Embryonic facial prominence (tissue), 1 donor: ENCODE results near the gene METTL25B.
A peak's percentile ranks its signal among the peaks of the same experiment; 100 is the strongest.

ENCODE experiments used
- DNase-seq: peaks from one replicate; pipeline ENCODE4 v3.0.0-alpha.2; 2016; ENCODE audit errors: extremely low spot score

The METTL25B gene

GRCh38 chr1:156726549-156727226, 1.6 kb upstream of the METTL25B start:
- no peak for DNase-seq

DNA sequence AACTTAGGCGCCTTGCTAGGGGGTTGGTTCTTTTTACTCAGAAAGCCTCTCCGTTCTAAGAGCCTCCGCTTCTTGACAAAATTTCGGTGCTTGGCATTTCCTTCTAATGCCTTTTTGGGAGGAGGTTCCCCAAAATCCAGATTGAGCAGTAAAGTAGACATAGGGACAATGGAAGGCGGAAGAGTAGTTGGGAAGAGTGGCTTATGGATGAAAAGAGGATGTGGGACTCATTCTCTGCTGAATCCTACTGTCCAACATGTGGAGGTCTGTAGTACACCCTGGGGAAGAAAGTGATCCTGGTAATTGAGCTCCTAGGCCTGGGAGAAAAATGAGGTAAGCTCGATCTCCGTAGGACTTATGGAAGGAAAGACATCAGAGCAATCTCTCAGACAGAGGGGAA, 777 bp upstream of the METTL25B start:
- DNase-seq, result no peak

DNA sequence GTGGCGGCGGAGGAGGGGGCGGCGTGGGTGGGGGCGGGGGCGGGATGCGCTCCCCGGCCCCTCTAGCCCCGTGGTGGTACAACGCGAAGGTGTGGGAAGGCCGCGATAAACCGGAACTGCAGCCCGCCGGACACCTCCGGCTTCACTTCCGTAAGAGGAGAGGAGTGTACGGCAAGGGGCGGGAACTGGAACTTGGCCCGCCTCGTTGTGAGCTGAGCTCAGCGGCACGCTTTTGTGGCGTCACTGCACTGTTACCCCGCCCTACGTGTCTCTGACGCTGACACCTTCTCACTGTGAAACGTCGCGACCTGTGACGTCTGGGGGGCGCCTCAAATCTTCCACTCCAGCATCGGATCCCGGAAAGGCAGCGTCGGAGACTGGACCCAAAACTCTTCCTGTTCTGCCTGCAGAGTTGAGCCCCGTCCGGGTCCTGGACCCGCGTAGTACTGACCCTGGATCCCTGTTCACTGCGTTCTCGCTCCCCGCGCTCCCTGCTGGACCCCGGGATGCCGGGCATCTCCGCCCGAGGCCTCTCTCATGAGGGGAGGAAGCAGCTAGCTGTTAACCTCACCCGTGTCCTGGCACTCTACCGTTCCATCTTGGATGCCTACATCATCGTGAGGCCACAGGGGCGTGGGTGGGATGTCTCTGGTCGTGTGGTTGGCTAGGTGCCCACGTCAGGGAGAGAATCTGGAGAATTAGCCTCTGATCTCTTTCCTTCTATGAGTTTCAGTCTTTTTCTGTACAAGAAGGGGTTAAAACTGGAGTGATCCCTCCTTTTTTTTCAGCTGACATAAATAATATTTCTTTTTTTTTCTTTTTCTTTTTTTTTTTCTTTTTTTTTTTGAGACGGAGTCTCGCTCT, 562 bp downstream of the METTL25B start, which contains the start of gene ISG20L2:
Gene ISG20L2, minus strand, starts transcription at position 168 of the 864 bp plus-strand sequence. CDS start 1,114 bp downstream, outside the sequence.
- DNase-seq, result peak; percentile 96

DNA sequence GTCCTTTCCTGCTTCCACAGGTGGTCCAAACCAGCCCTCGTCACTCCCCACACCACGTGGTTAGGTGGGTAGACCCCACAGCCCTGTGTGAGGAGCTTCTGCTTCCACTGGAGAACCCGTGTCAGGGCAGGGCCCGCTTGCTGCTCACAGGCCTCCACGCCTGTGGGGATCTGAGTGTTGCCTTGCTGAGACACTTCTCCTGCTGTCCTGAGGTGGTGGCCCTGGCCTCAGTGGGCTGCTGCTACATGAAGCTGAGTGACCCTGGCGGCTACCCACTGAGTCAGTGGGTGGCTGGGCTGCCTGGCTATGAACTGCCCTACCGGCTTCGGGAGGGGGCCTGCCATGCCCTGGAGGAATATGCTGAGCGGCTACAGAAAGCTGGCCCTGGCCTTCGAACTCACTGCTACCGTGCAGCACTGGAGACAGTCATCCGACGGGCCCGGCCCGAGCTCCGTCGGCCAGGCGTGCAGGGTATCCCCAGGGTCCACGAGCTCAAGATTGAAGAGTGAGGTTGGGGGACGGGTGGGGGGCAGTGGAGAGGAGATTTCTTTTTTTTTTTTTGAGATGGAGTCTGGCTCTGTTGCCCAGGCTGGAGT, 5.8 kb downstream of the METTL25B start:
- no peak for DNase-seq

DNA sequence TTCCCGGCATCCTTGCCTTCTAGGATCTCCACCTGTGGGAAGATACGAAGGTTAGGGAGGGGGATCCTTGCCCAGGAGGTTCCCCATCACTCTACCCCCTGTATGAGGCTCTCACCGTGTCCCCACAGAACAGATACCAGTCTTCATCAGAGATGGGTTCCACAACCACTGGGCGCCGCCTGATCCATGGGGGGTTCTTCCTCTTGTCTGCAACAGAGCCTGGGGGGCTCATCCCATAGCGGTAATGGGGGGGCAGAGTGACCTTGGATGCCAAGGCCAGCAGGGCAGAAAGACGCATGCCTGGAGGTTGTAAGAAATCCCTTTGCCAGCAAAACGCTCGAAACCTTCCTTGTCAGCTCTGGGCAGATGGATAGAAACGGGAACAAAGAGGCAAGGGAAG, 10.1 kb downstream of the METTL25B start:
- DNase-seq, result no peak

DNA sequence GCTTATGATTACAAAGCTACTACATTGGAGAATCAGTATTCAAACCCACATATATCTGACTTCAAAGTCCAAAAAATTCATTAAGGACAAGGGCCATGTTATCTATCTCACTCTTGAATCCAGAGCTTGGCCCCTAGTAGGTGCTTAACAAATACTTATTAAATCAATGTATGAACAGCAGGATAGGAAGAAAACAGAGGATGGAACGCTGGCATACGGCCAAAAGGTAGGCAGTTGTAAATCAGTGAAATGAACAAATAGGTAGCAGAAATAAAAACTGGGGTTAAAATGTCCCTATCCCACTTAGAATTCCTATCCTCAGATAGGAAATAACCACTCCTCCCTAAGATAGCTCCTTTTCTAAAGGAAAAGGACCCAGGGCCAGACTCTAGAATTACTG, 10.6 kb downstream of the METTL25B start:
- no peak for DNase-seq

- DNase-seq, result no peak
Observed at GRCh38 chr1:156740237-156740740, 12.0 kb downstream of the METTL25B start.

DNA sequence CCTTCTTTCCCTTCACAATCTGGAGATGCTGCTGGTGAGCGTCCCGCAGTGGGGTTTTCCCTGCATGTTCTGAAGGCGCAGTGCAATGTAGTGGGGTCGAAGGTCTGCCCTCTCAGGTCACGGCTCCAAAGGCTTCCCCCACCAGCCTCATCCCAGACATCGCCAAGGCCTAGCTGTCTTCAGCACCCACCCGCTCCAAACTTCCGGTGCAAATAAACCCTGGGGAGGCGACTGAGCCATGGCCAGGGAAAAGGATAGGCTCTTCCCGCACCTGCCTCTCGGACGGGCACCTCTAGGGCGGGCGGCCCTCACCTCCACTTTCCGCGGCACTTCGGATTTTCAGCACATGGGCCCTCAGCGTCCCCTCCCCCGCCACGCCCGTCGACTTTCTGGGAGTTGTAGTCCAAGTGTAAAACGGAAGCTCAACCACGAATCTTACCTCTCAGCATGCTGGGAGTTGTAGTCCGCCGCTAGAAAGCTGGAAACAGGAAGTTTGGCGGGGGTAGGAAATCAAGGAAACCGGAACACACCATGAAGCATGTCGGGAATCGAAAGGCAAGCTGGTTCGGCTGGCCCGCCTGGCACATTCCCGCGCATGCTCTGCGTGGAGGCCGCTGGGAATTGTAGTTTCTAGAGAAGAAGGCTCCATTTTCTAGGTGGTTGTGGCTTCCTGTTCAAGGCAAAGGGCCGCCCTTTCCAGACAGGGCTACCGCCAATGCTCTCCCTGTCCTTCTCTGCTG, 12.6 kb downstream of the METTL25B start, which contains the start of gene MRPL24:
Gene MRPL24, minus strand, starts transcription at position 348 of the 740 bp plus-strand sequence. CDS start 2,384 bp downstream, outside the sequence.
- DNase-seq, result peak; percentile 99

GRCh38 chr1:156741481-156741983, 13.3 kb downstream of the METTL25B start:
- no peak for DNase-seq

DNA sequence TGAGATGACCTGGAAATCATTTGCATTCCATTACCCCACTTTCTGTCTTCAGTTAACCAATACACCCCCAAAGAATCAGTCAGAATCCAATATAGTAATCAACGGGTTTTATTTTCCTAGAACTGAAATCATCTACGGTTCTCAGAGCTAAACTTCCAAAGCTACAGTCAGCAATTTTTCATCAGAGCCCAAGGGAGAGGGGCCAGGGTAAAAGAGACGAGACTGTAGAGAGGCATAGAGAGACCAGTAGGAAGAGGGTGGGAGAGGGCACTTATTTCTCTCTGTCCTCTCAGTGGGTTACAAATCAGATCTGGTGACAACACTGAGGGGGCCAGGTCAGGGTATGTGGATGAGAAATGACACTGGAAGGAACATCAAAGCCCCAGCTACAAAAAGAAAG, 13.7 kb downstream of the METTL25B start:
- no peak for DNase-seq

GRCh38 chr1:156742801-156743200, 14.5 kb downstream of the METTL25B start:
- no peak for DNase-seq

GRCh38 chr1:156743367-156744302, 15.4 kb downstream of the METTL25B start:
- no peak for DNase-seq

DNA sequence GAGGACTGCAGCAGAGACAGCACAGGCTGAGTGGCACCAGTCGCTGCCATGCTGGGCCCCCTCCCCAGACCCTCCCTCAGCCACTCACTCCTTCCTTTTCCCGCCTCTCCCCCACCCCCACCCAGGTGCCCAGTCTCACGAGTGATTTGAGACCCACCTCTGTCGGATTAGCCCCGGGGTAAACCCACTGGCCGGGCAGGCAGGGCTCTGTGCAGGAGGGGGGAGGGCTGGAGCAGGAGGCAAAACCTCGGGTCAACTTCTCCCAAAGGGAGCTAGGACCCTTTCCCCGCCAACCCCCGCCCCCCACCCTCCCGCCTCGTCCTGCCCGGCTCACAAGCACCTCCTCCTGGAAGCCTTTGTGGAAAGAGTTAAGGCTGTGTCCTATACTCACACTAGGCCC, 16.1 kb downstream of the METTL25B start:
- no peak for DNase-seq

GRCh38 chr1:156744786-156745419, 16.6 kb downstream of the METTL25B start:
- no peak for DNase-seq

- no peak for DNase-seq
Observed at GRCh38 chr1:156745881-156746280, 17.6 kb downstream of the METTL25B start.

- DNase-seq, result no peak
Observed at GRCh38 chr1:156746406-156746727, 18.1 kb downstream of the METTL25B start.

DNA sequence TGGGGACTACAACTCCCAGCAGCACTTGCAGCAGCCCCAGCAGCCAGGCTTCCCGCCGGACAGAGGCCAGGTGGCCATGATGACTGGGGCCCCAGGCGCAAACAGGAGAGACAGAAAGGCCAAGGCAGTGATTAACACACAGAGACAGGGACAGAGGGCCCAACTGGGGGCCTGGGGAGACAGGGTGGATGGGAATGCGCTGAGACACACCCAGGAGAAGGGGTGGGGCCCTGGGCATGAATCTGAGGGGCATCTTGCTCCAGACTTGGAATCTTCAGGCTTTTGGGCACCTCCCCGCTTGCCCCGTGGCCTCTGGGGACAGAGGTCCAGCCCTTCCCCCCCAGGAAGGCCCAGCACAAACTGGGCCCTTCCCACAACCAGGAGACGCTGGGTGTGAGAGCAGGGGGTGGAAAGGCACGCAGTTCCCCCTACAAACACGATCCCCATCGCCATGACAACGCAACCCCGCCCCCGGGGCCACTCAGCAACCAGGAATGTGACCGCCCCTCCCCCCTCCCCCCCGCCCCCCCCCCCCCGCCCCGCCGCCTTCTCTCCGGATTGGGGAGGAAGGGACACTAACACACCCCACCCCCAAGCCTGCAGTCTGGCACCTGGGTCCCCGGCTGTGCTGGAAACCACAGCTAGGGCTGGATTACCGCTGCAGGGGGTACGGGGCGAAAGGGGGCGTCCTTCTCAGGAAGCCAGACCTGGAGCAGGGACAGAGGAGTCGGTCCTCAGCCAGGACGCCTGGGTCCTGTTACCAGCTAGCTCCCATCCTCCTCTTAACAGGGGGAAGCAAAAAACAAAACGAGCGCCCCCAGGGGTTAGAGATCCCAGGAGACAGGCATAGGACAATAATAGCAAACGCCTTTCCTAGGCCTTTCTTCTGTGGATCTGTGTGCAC, 18.7 kb downstream of the METTL25B start:
- DNase-seq, result peak; percentile 80

DNA sequence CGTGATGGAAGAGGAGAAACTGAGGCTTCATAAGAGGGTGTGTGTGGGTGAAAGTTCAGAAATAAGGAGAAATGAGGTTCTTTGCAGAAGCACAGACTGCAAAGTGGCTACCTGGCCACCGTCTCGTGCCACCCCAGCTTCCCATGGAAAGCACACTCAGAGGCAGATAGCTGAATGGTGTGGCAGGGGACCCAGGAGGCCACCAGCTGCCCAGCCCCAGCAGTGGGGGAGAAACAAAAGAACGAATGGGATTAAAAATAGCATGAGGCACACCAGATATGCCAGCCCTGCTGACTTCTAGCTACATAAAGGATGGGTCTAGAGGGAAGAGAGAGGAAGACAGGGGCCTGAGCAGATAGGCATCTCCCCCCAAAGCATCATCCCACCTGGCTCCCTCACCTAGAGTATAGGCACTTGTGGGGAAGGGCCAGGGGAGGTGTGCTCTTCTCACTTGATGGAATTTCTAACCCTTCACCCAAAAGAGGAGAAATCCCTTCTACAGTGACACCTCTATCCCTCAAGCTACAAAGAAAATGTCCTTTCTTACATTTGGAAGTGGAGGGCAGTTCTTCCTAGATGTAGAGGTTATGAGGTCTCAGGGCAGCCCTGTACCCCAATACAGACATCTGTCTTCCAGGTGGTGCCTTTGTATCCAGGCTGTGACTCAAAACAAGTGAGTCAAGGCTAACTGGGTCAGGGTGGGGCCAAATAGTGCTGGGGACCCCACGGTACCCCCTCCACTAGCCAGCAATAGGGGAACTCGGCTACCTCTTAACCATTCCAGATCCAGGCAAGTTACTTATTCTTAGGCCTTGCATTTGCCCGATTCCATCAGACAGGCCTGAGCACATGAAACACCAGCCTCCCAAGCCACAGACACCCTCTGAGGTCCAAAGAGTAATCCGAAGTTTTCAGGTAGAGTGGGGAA, 19.7 kb downstream of the METTL25B start:
- no peak for DNase-seq
